Measurements from ENCODE around the gene STK4. TPM values are rescaled to one million over a fixed set of nuclear protein-coding genes. Genes with fewer than 3 reads are reported as not detected.
A peak's percentile ranks its signal among the peaks of the same experiment; 100 is the strongest.

STK4 gene
- total and polyA plus RNA-seq, 8 donors: 25.0 to 63.7 (median 28.2) TPM

DNA sequence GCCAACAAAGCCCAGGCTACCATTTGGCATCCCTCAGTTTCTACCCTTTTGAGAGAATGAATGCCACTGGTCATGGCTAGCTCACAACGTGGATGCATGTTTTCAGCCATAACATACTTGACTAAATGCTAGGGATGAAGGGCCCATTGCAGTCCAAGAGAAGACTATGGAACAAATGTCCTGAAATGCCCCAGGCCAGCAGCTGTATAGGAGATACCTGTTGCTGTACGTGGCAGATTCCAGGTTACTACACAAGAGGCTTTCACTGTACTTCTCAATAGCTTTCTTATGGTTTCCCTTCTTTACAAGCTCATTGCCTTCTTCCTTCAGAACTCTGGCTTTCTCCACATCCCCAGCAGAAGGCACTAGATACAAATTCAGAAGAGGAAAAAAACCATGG, 17.8 kb upstream of the STK4 start:
- Histone ChIP-seq H3K27me3 (no peaks in the 10 kb centered on the region), H3K36me3 (peaks cover 0 to 96% of the 10 kb centered on the region in 2 donors), H3K9me3 (no peaks in the 10 kb centered on the region), H3K4me1 (peaks cover 0 to 9% of the 10 kb centered on the region in 2 donors), H3K27ac (no peak overlapping the region), H3K4me3 (no peak overlapping the region)
- TF ChIP-seq, protein P1, sequence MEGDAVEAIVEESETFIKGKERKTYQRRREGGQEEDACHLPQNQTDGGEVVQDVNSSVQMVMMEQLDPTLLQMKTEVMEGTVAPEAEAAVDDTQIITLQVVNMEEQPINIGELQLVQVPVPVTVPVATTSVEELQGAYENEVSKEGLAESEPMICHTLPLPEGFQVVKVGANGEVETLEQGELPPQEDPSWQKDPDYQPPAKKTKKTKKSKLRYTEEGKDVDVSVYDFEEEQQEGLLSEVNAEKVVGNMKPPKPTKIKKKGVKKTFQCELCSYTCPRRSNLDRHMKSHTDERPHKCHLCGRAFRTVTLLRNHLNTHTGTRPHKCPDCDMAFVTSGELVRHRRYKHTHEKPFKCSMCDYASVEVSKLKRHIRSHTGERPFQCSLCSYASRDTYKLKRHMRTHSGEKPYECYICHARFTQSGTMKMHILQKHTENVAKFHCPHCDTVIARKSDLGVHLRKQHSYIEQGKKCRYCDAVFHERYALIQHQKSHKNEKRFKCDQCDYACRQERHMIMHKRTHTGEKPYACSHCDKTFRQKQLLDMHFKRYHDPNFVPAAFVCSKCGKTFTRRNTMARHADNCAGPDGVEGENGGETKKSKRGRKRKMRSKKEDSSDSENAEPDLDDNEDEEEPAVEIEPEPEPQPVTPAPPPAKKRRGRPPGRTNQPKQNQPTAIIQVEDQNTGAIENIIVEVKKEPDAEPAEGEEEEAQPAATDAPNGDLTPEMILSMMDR (IDR thresholded peaks at IDR 0.05): no peak
- no peak for ATAC-seq
- intact Hi-C loops (cut with DNase I): no loop called here
- DNase-seq: no peak

DNA sequence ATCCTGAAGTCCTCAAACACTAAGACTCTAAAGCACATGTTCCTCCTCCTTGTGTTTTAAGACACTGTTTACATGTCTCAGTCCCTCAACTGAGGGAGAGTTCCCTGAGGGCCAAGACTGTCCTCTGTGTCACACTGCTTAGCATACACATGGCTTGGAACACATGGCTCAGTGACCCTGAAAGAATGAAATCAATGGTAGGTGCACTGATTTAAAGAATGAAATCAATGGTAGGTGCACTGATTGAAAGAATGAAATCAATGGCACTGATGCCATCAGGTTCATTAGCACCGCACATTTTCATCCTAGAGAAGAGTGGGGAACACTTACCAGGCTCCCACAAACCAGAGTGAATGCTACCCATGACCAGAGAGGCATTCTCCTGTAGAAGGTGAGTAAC, 15.9 kb upstream of the STK4 start:
- intact Hi-C loops (cut with DNase I): no loop called here
- Histone ChIP-seq H3K36me3 (peaks cover 0 to 97% of the 10 kb centered on the region in 2 donors), H3K27me3 (no peaks in the 10 kb centered on the region), H3K4me3 (no peak overlapping the region), H3K27ac (no peak overlapping the region), H3K4me1 (peaks cover 0 to 9% of the 10 kb centered on the region in 2 donors), H3K9me3 (no peaks in the 10 kb centered on the region)
- DNase-seq (no peak), ATAC-seq (no peak)
- TF ChIP-seq, protein P1 (IDR thresholded peaks at IDR 0.05): no peak

- no peak overlapping the region for H3K27ac ChIP-seq
- TF ChIP-seq, protein P1 (IDR thresholded peaks at IDR 0.05): no peak
- intact Hi-C loops (cut with DNase I): no loop called here
- ATAC-seq: no peak
- H3K36me3 ChIP-seq: peaks cover 0 to 90% of the 10 kb centered on the region in 2 donors
- H3K4me3 ChIP-seq: no peak overlapping the region
- no peaks in the 10 kb centered on the region for H3K9me3 ChIP-seq
- H3K27me3 ChIP-seq: no peaks in the 10 kb centered on the region
- DNase-seq: no peak
- peaks cover 0 to under 1% of the 10 kb centered on the region in 2 donors for H3K4me1 ChIP-seq
These were observed 13.6 kb upstream of the STK4 start for GRCh38 chr20:44952731-44953130.

GRCh38 chr20:44954211-44954610, 12.1 kb upstream of the STK4 start:
- no peak overlapping the region for H3K4me3 ChIP-seq
- no peak overlapping the region for H3K27ac ChIP-seq
- no peak for ATAC-seq
- TF ChIP-seq, protein P1 (IDR thresholded peaks at IDR 0.05): no peak
- peaks cover 0 to 76% of the 10 kb centered on the region in 2 donors for H3K36me3 ChIP-seq
- peaks cover 7 to 12% of the 10 kb centered on the region in 2 donors for H3K4me1 ChIP-seq
- H3K9me3 ChIP-seq: no peaks in the 10 kb centered on the region
- H3K27me3 ChIP-seq: no peaks in the 10 kb centered on the region
- DNase-seq: peak in 1 of 4 donors; percentile 31
- intact Hi-C loops (cut with DNase I): no loop called here

- no peak for ATAC-seq
- peaks cover 0 to 67% of the 10 kb centered on the region in 2 donors for H3K36me3 ChIP-seq
- H3K27me3 ChIP-seq: no peaks in the 10 kb centered on the region
These were observed 11.0 kb upstream of the STK4 start for GRCh38 chr20:44955270-44955669.

More at GRCh38 chr20:44955270-44955669, 11.0 kb upstream of the STK4 start:
- DNase-seq: no peak
- Histone ChIP-seq H3K9me3 (no peaks in the 10 kb centered on the region), H3K27ac (no peak overlapping the region), H3K4me3 (no peak overlapping the region), H3K4me1 (peaks cover 9 to 17% of the 10 kb centered on the region in 2 donors)
- intact Hi-C loops (cut with DNase I): no loop called here
- TF ChIP-seq, protein P1 (IDR thresholded peaks at IDR 0.05): no peak

Data from left lung (tissue), 10 donors.